Ovary (tissue), 9 donors: ENCODE measurements around the gene ALK. TPM values are rescaled to one million over a fixed set of nuclear protein-coding genes. Genes with fewer than 3 reads are reported as not detected.

ENCODE experiments used
- DNase-seq, 5 donors: peaks; one replicate each; pipeline ENCODE4 v3.0.0-alpha.2; 2019 to 2020
- H3K27ac ChIP-seq, 2 donors: fragments of 200-600 bp; one replicate each; pipeline versions ENCODE4 v1.5.1 to v1.8.0; 2019 to 2022
- H3K27me3 ChIP-seq: fragments of 200-600 bp; one replicate; pipeline ENCODE4 v1.8.0; 2022
- H3K36me3 ChIP-seq: fragments of 200-600 bp; sonication (generic); one replicate; pipeline ENCODE4 v1.5.1; 2019
- H3K4me1 ChIP-seq: one replicate; pipeline ENCODE4 v1.8.1; 2013; ENCODE audit warnings: mild to moderate bottlenecking, moderate library complexity; ENCODE audit not compliant: insufficient read depth
- H3K4me3 ChIP-seq: fragments of 200-600 bp; sonication (generic); one replicate; pipeline ENCODE4 v1.5.1; 2017
- H3K9me3 ChIP-seq, 2 donors: fragments of 200-600 bp in 1 of 2; sonication (generic) in 1 of 2; one replicate each; pipeline versions ENCODE4 v1.5.1 to v1.8.1; 2013 to 2019; ENCODE audit warnings: mild to moderate bottlenecking in 1 of 2, moderate library complexity in 1 of 2
- EP300 ChIP-seq: sonication (generic); formaldehyde crosslinking; IDR thresholded peaks from one replicate; pipeline ENCODE4 v1.6.1; 2017; ENCODE audit warnings: antibody characterized with exemption
- POLR2A ChIP-seq: fragments of 450-650 bp; IDR thresholded peaks from one replicate; pipeline ENCODE4 v1.6.1; 2017; ENCODE audit warnings: antibody characterized with exemption, mild to moderate bottlenecking, moderate library complexity
- WGBS, 3 donors: extraction: QIAGEN DNeasy Blood & Tissue Kit in 1 of 3; methylation state at CpG; one replicate each; pipeline versions ENCODE4 v1.1.5 to v1.1.7; 2013 to 2017; 5-methylcytosine and 5-hydroxymethylcytosine counted together
- intact Hi-C, 4 donors: fragments of 100-400 bp; cut with DNase I; formaldehyde crosslinking; loops; one replicate each; pipeline versions ENCODE4 v1.11.0 to v1.15.1; 2022 to 2023
- polyA plus RNA-seq, 2 donors: library from polyadenylated mRNA; stranded (reverse); fragments of 200-250 nt in 1 of 2; fragments of 350-450 nt in 1 of 2; fragmentation: Illumina TruSeq in 1 of 2; extraction: RNeasy Lipid Tissue Mini Kit (QIAGEN cat#74804) in 1 of 2; gene quantifications; one replicate each; pipeline ENCODE4 v1.2.3, GENCODE V29; 2013 to 2014
- total RNA-seq, 7 donors: library from RNA; depleted of rRNA in 2 of 7; stranded (reverse); fragments of >200 nt in 2 of 7; fragmentation: NEBNext Ultra II Directional in 3 of 7; extraction: Animal tissue kit (Norgen Biotek cat#: 25700) in 3 of 7; gene quantifications; one replicate each; pipeline versions ENCODE4 v1.1.0 to v1.2.4, GENCODE V29; 2016 to 2023
- TF ChIP-seq, protein P1 (sequence below), 3 donors: fragments of 450-650 bp in 2 of 3; fragments of 200-600 bp in 1 of 3; IDR thresholded peaks; one replicate each; pipeline versions ENCODE4 v1.5.1 to v1.8.0; 2016 to 2022; ENCODE audit warnings: antibody characterized with exemption in 3 of 3, mild to moderate bottlenecking in 1 of 3
- donor health status: DM: no; HTN: no; CAD: no; lungs with moderate emphysema.
- donor health status: DM: no; HTN: no; CAD: no.
- donor health status: Bipolar disorder and iron deficiency.
- donor health status: DM: yes; HTN: yes; CAD: no.
- donor health status: DM: no; HTN: no; CAD: no.
- donor health status: DM: yes; HTN: yes; CAD: no.

ALK gene
- total and polyA plus RNA-seq, 9 donors = 0.05 to 1.7 (median 0.23) TPM; not detected in 1

- DNase-seq = no peak
- H3K27me3 ChIP-seq = no peaks in the 10 kb centered on the region
- H3K4me3 ChIP-seq = no peak overlapping the region
- WGBS, 3 donors = 64 to 70% (median 65%) methylated on average over 4 of the region's 4 CpGs
- no peaks in the 10 kb centered on the region for H3K4me1 ChIP-seq
- no peaks in the 10 kb centered on the region for H3K9me3 ChIP-seq
- TF ChIP-seq EP300 (no peak), POLR2A (no peak)
- TF ChIP-seq, protein P1, sequence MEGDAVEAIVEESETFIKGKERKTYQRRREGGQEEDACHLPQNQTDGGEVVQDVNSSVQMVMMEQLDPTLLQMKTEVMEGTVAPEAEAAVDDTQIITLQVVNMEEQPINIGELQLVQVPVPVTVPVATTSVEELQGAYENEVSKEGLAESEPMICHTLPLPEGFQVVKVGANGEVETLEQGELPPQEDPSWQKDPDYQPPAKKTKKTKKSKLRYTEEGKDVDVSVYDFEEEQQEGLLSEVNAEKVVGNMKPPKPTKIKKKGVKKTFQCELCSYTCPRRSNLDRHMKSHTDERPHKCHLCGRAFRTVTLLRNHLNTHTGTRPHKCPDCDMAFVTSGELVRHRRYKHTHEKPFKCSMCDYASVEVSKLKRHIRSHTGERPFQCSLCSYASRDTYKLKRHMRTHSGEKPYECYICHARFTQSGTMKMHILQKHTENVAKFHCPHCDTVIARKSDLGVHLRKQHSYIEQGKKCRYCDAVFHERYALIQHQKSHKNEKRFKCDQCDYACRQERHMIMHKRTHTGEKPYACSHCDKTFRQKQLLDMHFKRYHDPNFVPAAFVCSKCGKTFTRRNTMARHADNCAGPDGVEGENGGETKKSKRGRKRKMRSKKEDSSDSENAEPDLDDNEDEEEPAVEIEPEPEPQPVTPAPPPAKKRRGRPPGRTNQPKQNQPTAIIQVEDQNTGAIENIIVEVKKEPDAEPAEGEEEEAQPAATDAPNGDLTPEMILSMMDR (IDR thresholded peaks at IDR 0.05) = no peak
- intact Hi-C loops = no loop called here
- H3K36me3 ChIP-seq = no peaks in the 10 kb centered on the region
- H3K27ac ChIP-seq = no peak overlapping the region
These were observed 425.8 kb downstream of the ALK start for GRCh38 chr2:29495536-29496060.

GRCh38 chr2:29495068-29495467 is 426.3 kb downstream of the ALK start:
- no peak for TF ChIP-seq EP300
- TF ChIP-seq POLR2A = no peak
- TF ChIP-seq, protein P1 (IDR thresholded peaks at IDR 0.05) = no peak
- no peaks in the 10 kb centered on the region for H3K4me1 ChIP-seq
- H3K9me3 ChIP-seq = no peaks in the 10 kb centered on the region
- no peak for DNase-seq
- 29 to 43% (median 42%) methylated on average over 6 of the region's 6 CpGs for WGBS, 3 donors
- intact Hi-C loops = no loop called here
- no peak overlapping the region for H3K27ac ChIP-seq
- H3K4me3 ChIP-seq = no peak overlapping the region
- no peaks in the 10 kb centered on the region for H3K27me3 ChIP-seq
- no peaks in the 10 kb centered on the region for H3K36me3 ChIP-seq

DNA sequence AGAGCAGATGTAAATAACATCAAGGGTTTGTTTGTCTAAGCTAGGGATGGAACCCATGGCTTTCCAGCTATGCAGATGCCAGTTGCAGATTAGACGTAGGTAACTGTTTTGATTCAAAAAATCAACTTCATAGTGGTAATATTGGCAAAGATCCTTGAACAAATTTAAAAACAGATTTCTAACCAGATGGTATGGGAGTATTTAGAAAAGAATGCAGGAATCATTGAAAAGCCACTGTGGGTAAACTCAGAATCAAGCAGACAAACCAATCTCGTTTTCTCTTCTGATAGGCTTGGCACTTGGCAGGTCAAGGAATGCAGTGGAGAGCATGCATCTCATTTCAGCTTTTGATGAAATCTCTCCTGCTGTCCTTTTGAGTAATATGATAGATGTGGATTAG is 428.7 kb downstream of the ALK start:
- 34 to 38% (median 35%) methylated on average over 2 of the region's 2 CpGs for WGBS, 3 donors
- intact Hi-C loops = no loop called here
- no peak overlapping the region for H3K4me3 ChIP-seq
- H3K27ac ChIP-seq = no peak overlapping the region
- H3K36me3 ChIP-seq = no peaks in the 10 kb centered on the region
- H3K27me3 ChIP-seq = no peaks in the 10 kb centered on the region
- no peak for DNase-seq
- TF ChIP-seq, protein P1 (IDR thresholded peaks at IDR 0.05) = no peak
- TF ChIP-seq POLR2A (no peak), EP300 (no peak)
- no peaks in the 10 kb centered on the region for H3K4me1 ChIP-seq
- H3K9me3 ChIP-seq = no peaks in the 10 kb centered on the region

GRCh38 chr2:29490045-29490444 is 431.3 kb downstream of the ALK start:
- Histone ChIP-seq H3K27me3 (no peaks in the 10 kb centered on the region), H3K4me1 (no peaks in the 10 kb centered on the region), H3K4me3 (no peak overlapping the region), H3K27ac (no peak overlapping the region), H3K36me3 (no peaks in the 10 kb centered on the region), H3K9me3 (no peaks in the 10 kb centered on the region)
- TF ChIP-seq EP300 (no peak), POLR2A (no peak)
- TF ChIP-seq, protein P1 (IDR thresholded peaks at IDR 0.05) = no peak
- peak in 2 of 5 donors; percentile 21 to 37 for DNase-seq
- intact Hi-C loops = no loop called here
- WGBS, 3 donors = 22 to 37% (median 32%) methylated on average over 6 of the region's 6 CpGs
